Chondrocyte (in vitro differentiated cells): ENCODE results near the gene LLGL2. TPM values are rescaled to one million over a fixed set of nuclear protein-coding genes. Genes with fewer than 3 reads are reported as not detected.

Experiments
- DNase-seq: peaks from one replicate; pipeline ENCODE4 v3.0.0; 2021; ENCODE audit warnings: mixed read lengths, low spot score
- H3K27ac Mint-ChIP-seq: one replicate; pipeline ENCODE4 v1.8.0; 2021; ENCODE audit warnings: mild to moderate bottlenecking, moderate library complexity, mixed read lengths; ENCODE audit not compliant: unreplicated experiment
- H3K27me3 Mint-ChIP-seq: 2 replicates; pipeline ENCODE4 v1.8.0; 2021; ENCODE audit warnings: low read depth, mixed read lengths
- H3K36me3 Mint-ChIP-seq: 2 replicates; pipeline ENCODE4 v1.8.0; 2021; ENCODE audit warnings: low read depth, mixed read lengths
- H3K4me1 Mint-ChIP-seq: 2 replicates; pipeline ENCODE4 v1.8.0; 2021; ENCODE audit warnings: low read depth, mild to moderate bottlenecking, mixed read lengths
- H3K4me3 Mint-ChIP-seq: one replicate; pipeline ENCODE4 v1.8.0; 2021; ENCODE audit warnings: mild to moderate bottlenecking, moderate library complexity, mixed read lengths; ENCODE audit not compliant: unreplicated experiment
- H3K9me3 Mint-ChIP-seq: 2 replicates; pipeline ENCODE4 v1.8.0; 2021; ENCODE audit warnings: low read depth, mixed read lengths
- total RNA-seq: library from RNA; stranded (reverse); gene quantifications from 3 replicates; pipeline ENCODE4 v1.2.1, GENCODE V29; 2021
- TF ChIP-seq, protein P1 (sequence below): fragments of 200-600 bp; sonication (generic); IDR thresholded peaks from 2 replicates; pipeline ENCODE4 v1.5.0; 2021; ENCODE audit warnings: antibody characterized with exemption, mild to moderate bottlenecking, moderate library complexity

LLGL2 gene
- total RNA-seq, 1 donor from 2014 or later = 1.8 TPM

DNA sequence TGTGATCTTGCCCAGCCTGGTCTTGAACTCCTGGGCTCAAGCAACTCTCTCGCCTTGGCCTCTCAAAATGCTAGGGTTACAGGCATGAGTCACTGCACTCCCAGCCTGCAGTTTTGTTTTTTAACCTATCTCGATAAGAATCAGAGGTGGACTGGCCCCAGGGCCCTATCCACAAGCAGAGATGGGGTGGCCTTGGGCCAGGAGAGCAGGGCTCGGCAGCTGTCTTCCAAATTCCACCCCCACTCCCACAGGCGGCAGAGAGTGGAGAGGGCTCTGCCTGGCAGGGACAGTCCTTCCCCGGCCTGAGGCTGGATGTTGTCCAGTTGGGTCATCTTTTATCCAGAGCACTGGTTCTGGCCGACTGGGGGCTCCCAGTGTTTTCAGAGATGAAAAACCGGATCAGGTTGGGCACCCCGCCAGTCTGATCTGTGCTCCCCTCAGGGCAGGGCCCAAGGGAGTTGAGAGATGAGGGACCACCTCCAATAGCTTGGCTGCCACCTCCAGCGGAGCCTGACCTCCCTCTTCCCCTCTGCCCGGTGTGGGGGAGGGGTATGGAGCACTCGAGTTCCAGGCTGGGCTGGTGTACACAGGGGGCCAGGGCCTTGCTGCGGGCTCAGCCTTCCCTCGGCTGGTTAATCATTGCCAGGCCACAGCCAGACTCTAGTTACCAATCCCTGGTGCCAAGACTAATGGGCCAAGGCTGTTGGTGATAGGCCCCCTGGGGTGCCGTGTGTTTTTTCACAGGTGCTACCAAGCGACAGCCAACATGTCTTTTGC is 31.8 kb downstream of the LLGL2 start:
- no peaks in the 10 kb centered on the region for H3K36me3 Mint-ChIP-seq
- DNase-seq = no peak
- peaks cover 17% of the 10 kb centered on the region for H3K4me1 Mint-ChIP-seq
- no peak overlapping the region for H3K27ac Mint-ChIP-seq
- H3K27me3 Mint-ChIP-seq = no peaks in the 10 kb centered on the region
- TF ChIP-seq, protein P1, sequence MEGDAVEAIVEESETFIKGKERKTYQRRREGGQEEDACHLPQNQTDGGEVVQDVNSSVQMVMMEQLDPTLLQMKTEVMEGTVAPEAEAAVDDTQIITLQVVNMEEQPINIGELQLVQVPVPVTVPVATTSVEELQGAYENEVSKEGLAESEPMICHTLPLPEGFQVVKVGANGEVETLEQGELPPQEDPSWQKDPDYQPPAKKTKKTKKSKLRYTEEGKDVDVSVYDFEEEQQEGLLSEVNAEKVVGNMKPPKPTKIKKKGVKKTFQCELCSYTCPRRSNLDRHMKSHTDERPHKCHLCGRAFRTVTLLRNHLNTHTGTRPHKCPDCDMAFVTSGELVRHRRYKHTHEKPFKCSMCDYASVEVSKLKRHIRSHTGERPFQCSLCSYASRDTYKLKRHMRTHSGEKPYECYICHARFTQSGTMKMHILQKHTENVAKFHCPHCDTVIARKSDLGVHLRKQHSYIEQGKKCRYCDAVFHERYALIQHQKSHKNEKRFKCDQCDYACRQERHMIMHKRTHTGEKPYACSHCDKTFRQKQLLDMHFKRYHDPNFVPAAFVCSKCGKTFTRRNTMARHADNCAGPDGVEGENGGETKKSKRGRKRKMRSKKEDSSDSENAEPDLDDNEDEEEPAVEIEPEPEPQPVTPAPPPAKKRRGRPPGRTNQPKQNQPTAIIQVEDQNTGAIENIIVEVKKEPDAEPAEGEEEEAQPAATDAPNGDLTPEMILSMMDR = no peak
- no peaks in the 10 kb centered on the region for H3K9me3 Mint-ChIP-seq
- H3K4me3 Mint-ChIP-seq = no peak overlapping the region

GRCh38 chr17:75557852-75558665 is 32.6 kb downstream of the LLGL2 start:
- Mint-ChIP-seq H3K4me3 (no peak overlapping the region), H3K9me3 (no peaks in the 10 kb centered on the region), H3K27me3 (no peaks in the 10 kb centered on the region), H3K36me3 (no peaks in the 10 kb centered on the region), H3K4me1 (peaks cover 11% of the 10 kb centered on the region), H3K27ac (no peak overlapping the region)
- DNase-seq = no peak
- TF ChIP-seq, protein P1 = no peak

GRCh38 chr17:75558666-75559530 is 33.4 kb downstream of the LLGL2 start:
- H3K27me3 Mint-ChIP-seq = no peaks in the 10 kb centered on the region
- TF ChIP-seq, protein P1 = no peak
- no peaks in the 10 kb centered on the region for H3K9me3 Mint-ChIP-seq
- H3K4me1 Mint-ChIP-seq = peaks cover 6% of the 10 kb centered on the region
- H3K4me3 Mint-ChIP-seq = no peak overlapping the region
- no peak overlapping the region for H3K27ac Mint-ChIP-seq
- DNase-seq = no peak
- no peaks in the 10 kb centered on the region for H3K36me3 Mint-ChIP-seq

DNA sequence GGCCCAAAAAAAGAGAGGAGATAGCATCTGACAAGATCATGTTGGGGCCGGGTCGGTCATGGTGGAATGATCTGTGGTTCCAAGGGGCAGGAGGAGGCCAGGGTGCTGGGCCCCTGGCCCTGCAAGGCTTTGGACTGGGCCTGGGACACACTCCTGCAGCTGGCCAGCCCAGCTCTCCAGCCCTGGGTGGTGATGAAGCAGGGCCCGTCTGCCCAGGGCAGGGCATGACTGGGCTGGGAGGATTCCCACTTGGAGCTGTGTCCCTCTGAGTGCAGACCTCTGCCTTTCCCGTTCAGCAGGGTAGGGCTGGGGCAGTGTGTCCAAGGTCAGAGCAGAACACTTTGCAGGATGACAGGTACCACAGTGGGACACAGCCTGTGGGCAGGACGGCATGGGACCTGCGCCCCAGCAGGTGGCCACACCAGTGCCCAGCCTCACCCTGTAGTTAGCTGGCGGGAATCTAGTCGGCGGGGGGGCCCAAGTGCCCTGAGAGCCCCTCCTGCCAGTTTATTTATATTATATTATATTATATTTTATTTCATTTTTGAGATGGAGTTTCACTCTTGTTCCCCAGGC is 34.5 kb downstream of the LLGL2 start:
- Mint-ChIP-seq H3K9me3 (no peaks in the 10 kb centered on the region), H3K27me3 (no peaks in the 10 kb centered on the region), H3K36me3 (no peaks in the 10 kb centered on the region), H3K27ac (no peak overlapping the region), H3K4me1 (peaks cover 6% of the 10 kb centered on the region), H3K4me3 (no peak overlapping the region)
- TF ChIP-seq, protein P1 = no peak
- no peak for DNase-seq
